Ascending aorta (tissue), 2 donors: ENCODE measurements around the gene EIF4ENIF1. TPM values are rescaled to one million over a fixed set of nuclear protein-coding genes. Genes with fewer than 3 reads are reported as not detected.

ENCODE experiments used
- DNase-seq, 2 donors: peaks; one replicate each; pipeline ENCODE4 v3.0.0-alpha.2; 2019; ENCODE audit warnings: low spot score in 2 of 2
- H3K27ac ChIP-seq, 2 donors: fragments of 200-600 bp; sonication (generic); one replicate each; pipeline ENCODE4 v1.5.1; 2016 to 2017; ENCODE audit warnings: mild to moderate bottlenecking in 1 of 2
- H3K27me3 ChIP-seq: fragments of 200-600 bp; sonication (generic); one replicate; pipeline ENCODE4 v1.5.1; 2017
- H3K36me3 ChIP-seq, 2 donors: fragments of 200-600 bp; sonication (generic); one replicate each; pipeline ENCODE4 v1.5.1; 2016
- H3K4me1 ChIP-seq, 2 donors: fragments of 200-600 bp; sonication (generic); one replicate each; pipeline ENCODE4 v1.5.1; 2016 to 2017; ENCODE audit warnings: mild to moderate bottlenecking in 1 of 2
- H3K4me3 ChIP-seq, 2 donors: fragments of 200-600 bp; sonication (generic); one replicate each; pipeline ENCODE4 v1.5.1; 2016 to 2017; ENCODE audit warnings: mild to moderate bottlenecking in 1 of 2
- H3K9me3 ChIP-seq, 2 donors: fragments of 200-600 bp; sonication (generic); one replicate each; pipeline ENCODE4 v1.5.1; 2016
- CTCF ChIP-seq, 3 experiments: fragments of 200-600 bp in 2 of 3; fragments of 450-650 bp in 1 of 3; sonication (generic) in 2 of 3; IDR thresholded peaks; one replicate each; pipeline ENCODE4 v1.5.1; 2016 to 2019; ENCODE audit warnings: antibody characterized with exemption in 3 of 3, mild to moderate bottlenecking in 1 of 3, moderate library complexity in 1 of 3
- intact Hi-C: fragments of 100-400 bp; cut with DNase I; formaldehyde crosslinking; loops from one replicate; pipeline ENCODE4 v1.15.1; 2023
- total RNA-seq: library from RNA; depleted of rRNA; stranded (reverse); fragments of >200 nt; gene quantifications from one replicate; pipeline ENCODE4 v1.1.0, GENCODE V29; 2016

The EIF4ENIF1 gene
- total RNA-seq, 1 donor from 2014 or later, result 12.7 TPM

GRCh38 chr22:31451709-31452571, 37.7 kb downstream of the EIF4ENIF1 start:
- no peak for DNase-seq
- H3K4me1 ChIP-seq, result no peaks in the 10 kb centered on the region
- no peaks in the 10 kb centered on the region for H3K27me3 ChIP-seq
- H3K36me3 ChIP-seq, result peaks cover 38 to 58% of the 10 kb centered on the region in 2 donors
- no peaks in the 10 kb centered on the region for H3K9me3 ChIP-seq
- intact Hi-C loops, result no loop called here
- H3K27ac ChIP-seq, result no peak overlapping the region
- no peak overlapping the region for H3K4me3 ChIP-seq
- TF ChIP-seq CTCF (IDR thresholded peaks at IDR 0.05), result no peak

GRCh38 chr22:31449506-31449905, 40.1 kb downstream of the EIF4ENIF1 start:
- H3K4me3 ChIP-seq, result no peak overlapping the region
- H3K4me1 ChIP-seq, result no peaks in the 10 kb centered on the region
- DNase-seq, result no peak
- no peaks in the 10 kb centered on the region for H3K27me3 ChIP-seq
- H3K36me3 ChIP-seq, result peaks cover 37 to 50% of the 10 kb centered on the region in 2 donors
- H3K27ac ChIP-seq, result no peak overlapping the region
- TF ChIP-seq CTCF (IDR thresholded peaks at IDR 0.05), result no peak
- no peaks in the 10 kb centered on the region for H3K9me3 ChIP-seq
- intact Hi-C loops, result no loop called here

- Histone ChIP-seq H3K9me3 (no peaks in the 10 kb centered on the region), H3K27me3 (no peaks in the 10 kb centered on the region), H3K36me3 (peaks cover 38 to 50% of the 10 kb centered on the region in 2 donors), H3K4me1 (no peaks in the 10 kb centered on the region), H3K4me3 (no peak overlapping the region), H3K27ac (no peak overlapping the region)
- no peak for DNase-seq
- intact Hi-C loops, result no loop called here
- no peak for TF ChIP-seq CTCF (IDR thresholded peaks at IDR 0.05)
These were observed 41.3 kb downstream of the EIF4ENIF1 start for GRCh38 chr22:31448382-31448781.

DNA sequence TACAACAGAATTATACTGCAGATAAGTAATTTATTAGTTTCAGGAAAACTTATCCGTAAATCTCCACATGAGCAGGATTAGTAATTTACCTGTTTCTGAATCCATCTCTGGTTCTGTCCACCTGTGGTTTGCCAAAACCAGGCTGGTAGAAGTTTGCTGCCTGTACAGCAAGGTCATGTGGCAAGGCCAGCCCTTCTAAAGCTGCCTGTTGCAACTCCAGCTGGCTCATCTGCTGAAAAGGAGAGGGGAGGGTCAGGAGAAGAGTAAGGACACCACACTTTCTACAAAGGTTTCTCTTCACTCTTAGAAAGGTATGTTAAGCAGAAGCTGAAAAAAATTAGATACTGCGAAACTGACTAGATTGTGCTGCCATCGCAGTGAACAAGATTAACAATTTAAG, 42.3 kb downstream of the EIF4ENIF1 start:
- Histone ChIP-seq H3K36me3 (peaks cover 46 to 54% of the 10 kb centered on the region in 2 donors), H3K27ac (no peak overlapping the region)
- TF ChIP-seq CTCF (IDR thresholded peaks at IDR 0.05), result no peak

DNA sequence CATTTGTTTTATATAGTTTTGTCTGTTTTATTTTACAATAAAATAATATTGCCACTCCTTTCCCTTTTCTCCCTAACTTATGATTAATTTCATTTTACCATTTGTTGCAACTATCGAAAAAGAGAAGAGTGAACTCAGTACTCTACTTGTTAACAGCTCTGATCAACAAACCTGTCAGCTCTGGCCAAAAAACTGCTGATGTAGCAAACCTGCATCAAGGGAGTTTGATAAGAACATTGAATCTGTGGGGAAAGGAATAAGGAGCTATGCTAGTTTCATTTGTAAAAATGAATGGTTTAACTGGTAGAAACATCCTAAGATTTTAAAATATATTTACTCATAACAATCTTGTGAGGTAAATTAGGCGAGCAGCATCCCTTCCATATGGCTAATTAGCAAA, 42.9 kb downstream of the EIF4ENIF1 start:
- intact Hi-C loops, result no loop called here
- no peaks in the 10 kb centered on the region for H3K27me3 ChIP-seq
- no peak for TF ChIP-seq CTCF (IDR thresholded peaks at IDR 0.05)
- no peak overlapping the region for H3K27ac ChIP-seq
- no peak overlapping the region for H3K4me3 ChIP-seq
- H3K9me3 ChIP-seq, result no peaks in the 10 kb centered on the region
- no peak for DNase-seq
- no peaks in the 10 kb centered on the region for H3K4me1 ChIP-seq
- peaks cover 52 to 59% of the 10 kb centered on the region in 2 donors for H3K36me3 ChIP-seq

More for the DNA sequence above, 42.3 kb downstream of the EIF4ENIF1 start:
- H3K27me3 ChIP-seq, result no peaks in the 10 kb centered on the region
- H3K4me3 ChIP-seq, result no peak overlapping the region
- H3K4me1 ChIP-seq, result no peaks in the 10 kb centered on the region
- intact Hi-C loops, result no loop called here
- no peak for DNase-seq
- H3K9me3 ChIP-seq, result no peaks in the 10 kb centered on the region
